Stimulated activated CD8-positive, alpha-beta memory T cell treated with anti-CD3 and anti-CD28 coated beads, Interleukin-7, amount 100 ng/mL, for 4 hours (primary cell): ENCODE measurements around the gene ZNF691.
"Not testable (repeated sequence)": the region's sequence is repeated elsewhere in the genome, so short reads cannot be mapped to it uniquely, and the experiment has no call there.

Source experiments
- DNase-seq, 2 donors: peaks; one replicate each; pipeline ENCODE4 v3.0.0-alpha.2; 2020; ENCODE audit warnings: low read depth in 2 of 2

Gene ZNF691

DNA sequence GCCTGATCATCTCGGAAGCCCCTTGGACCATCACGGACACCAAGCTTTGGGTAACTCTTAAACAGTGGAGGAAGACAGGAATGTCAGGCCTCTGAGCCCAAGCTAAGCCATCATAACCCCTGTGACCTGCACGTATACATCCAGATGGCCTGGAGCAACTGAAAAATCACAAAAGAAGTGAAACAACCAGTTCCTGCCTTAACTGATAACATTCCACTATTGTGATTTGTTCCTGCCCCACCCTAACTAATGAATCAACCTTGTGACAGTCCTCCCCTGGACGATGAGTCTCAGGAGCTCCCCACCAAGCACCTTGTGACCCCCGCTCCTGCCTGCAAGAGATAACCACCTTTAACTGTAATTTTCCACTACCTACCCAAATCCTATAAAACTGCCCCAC is 13.0 kb downstream of the ZNF691 start:
- not testable (repeated sequence) for DNase-seq

DNA sequence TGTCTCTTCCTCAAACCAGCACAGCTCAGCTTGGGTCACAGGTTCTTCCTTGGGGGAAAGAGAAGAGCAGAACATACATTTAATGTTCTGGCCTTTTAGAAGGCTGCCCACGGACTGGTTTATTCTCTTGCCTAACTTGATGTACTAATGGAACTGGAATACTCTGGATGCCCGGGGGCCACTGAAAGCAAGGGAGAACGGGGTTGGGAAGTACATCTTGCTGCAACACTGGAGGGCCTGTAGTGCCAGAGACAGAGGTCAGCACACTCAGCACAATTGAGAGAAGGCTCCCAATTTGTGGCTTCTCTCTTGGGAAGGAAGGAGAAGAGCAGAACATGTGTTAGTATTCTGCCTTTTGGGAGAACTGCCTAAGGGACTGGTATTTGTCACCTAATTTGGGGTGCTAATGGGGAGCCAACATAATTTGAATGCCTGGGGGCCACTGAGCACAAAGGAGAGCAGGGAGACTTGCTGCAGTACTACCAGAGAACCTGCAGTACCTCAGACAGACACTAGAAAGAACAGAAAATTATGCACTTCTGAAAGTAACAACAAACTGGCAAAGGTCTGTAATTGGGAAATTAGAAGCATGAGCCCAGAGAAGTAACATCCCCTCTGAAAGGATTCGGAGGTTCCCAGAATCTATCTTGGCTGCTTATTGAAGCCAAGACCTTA is 14.1 kb downstream of the ZNF691 start:
- DNase-seq = no peak

DNA sequence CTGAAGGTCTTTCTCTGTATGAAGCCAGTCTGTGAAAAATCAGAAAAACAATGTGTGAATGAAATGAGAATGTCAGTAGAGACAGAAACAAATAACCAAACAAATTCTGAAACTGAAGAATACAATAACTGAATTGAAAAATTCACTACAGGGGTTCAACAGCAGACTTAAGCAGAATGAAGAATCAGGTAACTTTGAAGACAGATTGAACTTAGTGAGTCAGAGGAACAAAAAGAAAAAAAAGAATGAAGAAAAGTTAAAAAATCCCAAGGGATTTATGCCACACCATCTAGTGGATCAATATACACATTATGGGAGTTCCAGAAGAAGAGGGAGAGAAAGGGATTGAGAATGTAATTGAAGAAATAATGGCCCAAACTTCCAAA is 14.6 kb downstream of the ZNF691 start:
- DNase-seq = no peak

GRCh38 chr1:42866549-42866948 is 20.1 kb downstream of the ZNF691 start:
- no peak for DNase-seq

GRCh38 chr1:42868466-42868865 is 22.1 kb downstream of the ZNF691 start:
- DNase-seq = not testable (repeated sequence)

GRCh38 chr1:42869254-42869653 is 22.8 kb downstream of the ZNF691 start:
- DNase-seq = not testable (repeated sequence)

DNA sequence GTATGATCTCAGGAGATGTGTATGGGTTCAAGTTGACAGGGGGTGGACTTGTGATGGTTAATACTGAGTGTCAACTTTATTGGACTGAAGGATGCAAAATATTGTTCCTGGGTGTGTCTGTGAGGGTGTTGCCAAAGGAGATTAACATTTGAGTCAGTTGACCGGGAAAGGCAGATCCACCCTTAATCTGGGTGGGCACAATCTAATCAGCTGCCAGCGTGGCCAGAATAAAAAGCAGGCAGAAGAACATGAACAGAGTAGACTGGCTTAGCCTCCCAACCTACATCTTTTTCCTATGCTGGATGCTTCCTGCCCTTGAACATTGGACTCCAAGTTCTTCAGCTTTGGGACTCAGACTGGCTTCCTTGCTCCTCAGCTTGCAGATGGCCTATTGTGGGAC is 23.3 kb downstream of the ZNF691 start:
- DNase-seq = not testable (repeated sequence)

DNA sequence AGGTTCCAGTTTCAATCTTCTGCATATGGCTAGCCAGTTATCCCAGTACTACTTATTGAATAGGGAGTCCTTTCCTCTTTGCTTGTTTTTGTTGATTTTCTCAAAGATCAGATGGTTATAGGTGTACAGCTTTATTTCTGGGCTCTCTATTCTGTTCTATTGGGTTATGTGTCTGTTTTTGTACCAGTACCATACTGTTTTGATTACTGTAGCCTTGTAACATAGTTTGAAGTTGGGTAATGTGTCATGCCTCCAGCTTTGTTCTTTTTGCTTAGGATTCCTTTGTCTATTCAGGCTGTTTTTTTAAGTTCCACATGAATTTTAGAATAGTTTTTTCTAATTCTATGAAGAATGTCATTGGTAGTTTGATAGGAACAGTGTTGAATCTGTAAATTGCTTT is 26.7 kb downstream of the ZNF691 start:
- DNase-seq = not testable (repeated sequence)

- DNase-seq = no peak
These were observed 27.3 kb downstream of the ZNF691 start for GRCh38 chr1:42873670-42874069.

DNA sequence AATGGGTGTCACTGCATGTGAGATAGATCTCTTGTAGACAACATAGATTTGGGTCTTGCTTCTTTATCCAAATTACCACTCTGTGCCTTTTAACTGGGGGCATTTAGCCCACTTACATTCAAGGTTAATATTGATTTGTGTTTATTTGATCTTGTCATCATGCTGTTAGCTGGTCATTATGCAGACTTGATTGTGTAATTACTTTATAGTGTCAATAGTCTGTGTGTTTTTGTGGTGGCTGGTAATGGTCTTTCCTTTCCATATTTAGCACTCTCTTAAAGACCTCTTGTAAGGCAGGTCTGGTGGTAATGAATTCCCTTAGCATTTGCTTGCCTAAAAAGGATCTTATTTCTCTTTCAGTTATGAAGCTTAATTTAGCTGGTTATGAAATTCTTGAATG is 29.6 kb downstream of the ZNF691 start:
- no peak for DNase-seq

DNA sequence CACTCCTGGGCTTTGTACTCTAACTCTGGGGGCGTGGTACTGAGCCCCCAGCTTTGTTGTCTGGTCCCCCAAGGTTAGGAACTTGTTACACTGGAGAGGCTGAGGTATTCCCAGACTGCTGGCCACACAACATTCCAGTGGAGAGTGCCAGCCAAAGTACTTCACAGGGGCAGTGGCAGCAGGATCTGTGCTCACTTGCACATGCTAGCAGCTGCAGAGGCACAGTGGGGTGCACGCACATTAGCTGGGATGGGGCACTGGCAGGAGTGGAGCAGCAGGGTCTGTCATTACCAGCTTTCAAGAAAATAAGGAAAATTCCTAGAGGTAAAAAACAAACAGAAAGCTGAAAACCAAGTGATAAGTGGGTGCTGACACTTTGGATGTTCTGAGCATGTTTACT is 31.0 kb downstream of the ZNF691 start:
- no peak for DNase-seq

DNA sequence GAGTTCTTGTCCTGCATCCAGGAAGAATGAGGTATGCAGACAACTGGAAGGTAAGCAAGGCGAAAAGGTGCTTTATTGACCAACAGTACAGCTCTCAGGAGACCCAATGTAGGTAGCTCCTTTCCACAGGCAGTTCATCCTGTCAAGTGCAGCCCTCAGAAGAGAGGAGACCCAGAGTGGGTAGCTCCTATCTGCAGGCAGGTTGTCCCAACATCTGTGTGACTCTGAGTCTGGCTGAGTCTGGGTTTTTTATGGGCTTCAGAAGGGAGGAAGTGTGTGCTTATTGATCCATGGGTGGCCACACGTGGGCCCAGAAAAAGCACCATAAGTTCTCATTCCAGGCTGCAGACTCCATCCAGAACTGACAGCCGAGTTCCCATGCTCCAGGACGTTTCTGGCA is 34.0 kb downstream of the ZNF691 start:
- no peak for DNase-seq

GRCh38 chr1:42886046-42886739 is 39.8 kb downstream of the ZNF691 start:
- DNase-seq = no peak

DNA sequence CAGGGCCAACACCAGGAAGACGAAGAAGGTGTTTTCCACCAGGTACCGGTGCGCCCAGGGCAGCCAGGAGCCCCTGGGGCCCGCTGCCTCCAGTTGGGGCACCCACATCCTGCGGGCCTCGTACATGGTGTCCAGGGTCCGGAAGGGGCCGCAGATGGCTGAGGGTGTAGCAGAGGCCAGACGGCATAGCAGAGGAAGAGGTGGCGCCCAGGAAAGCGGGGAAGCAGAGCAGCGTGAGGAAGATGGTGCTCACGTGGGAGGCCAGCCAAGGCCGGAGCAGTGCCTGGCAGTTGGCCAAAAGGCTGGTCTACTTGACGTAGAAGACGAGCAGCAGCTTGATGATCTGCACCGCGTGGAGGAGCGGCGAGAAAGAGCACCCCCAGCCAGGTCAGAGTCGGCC is 40.4 kb downstream of the ZNF691 start:
- no peak for DNase-seq

- DNase-seq = no peak
These were observed 41.0 kb downstream of the ZNF691 start for GRCh38 chr1:42887366-42887765.

DNA sequence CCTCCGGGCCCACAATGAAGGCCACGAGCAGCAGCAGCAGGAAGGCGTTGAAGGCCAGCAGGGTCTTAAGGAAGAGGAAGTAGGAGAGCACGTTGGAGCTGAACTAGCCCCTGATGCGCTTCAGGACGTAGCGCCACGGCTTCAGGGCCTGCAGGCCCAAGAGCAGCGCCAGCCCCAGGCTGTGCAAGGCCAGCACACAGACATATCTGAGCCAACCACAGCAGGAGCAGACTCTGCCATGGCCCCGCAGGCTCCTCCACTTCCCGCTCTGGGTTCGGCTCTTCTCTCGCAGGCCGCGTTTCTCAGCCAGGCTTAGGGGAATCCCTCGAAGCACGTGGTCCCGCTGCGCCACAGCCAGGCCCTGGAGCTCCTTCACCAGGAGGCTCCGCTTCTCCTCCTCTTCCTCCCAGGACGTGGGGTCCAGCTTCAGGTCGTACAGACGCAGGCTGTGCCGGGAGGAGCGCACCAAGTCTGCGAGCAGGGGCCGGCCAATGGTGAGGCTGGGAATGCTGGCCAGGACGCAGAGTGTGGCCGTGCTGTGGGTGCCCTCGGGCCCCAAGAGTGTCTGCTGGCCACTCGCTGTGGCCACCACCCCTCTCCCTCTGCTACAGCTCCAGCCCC is 41.7 kb downstream of the ZNF691 start:
- DNase-seq = no peak

- DNase-seq = no peak
These were observed 42.9 kb downstream of the ZNF691 start for GRCh38 chr1:42889264-42889663.

- no peak for DNase-seq
These were observed 45.2 kb downstream of the ZNF691 start for GRCh38 chr1:42891465-42892138.

- not testable (repeated sequence) for DNase-seq
These were observed 53.5 kb downstream of the ZNF691 start for GRCh38 chr1:42899960-42900359.
